Measurements from ENCODE around the gene CHMP5.

CHMP5 gene

DNA sequence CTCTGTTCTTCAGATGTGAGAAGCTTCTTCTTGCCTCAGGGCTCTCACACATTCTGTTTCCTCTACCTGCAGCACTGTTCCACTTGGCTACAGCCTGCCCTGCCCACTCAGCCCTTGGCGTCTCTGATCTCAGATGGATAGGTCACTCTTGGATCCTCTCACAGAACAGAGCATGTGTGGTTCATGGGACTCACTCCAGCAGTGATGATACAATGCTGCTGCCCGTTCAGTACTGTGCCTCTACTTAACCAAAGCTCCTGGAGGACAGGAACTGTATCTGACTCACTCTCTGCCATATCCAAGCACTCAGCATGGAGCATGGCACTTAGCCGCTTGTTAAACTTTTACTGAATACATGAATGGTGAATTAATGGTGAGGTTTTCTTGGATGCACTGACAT, 28.3 kb upstream of the CHMP5 start:
- Mint-ChIP-seq H3K9me3 (no peaks in the 10 kb centered on the region), H3K27ac (no peak overlapping the region), H3K27me3 (ENCODE audit: low read depth) (peaks cover 34% of the 10 kb centered on the region), H3K4me1 (peaks cover 7% of the 10 kb centered on the region), H3K4me3 (no peak overlapping the region), H3K36me3 (ENCODE audit: low read depth) (no peaks in the 10 kb centered on the region)
- TF ChIP-seq CTCF (IDR thresholded peaks at IDR 0.05; ENCODE audit: unreplicated experiment in 3 of 3) = no peak

GRCh38 chr9:33239921-33240320, 24.9 kb upstream of the CHMP5 start, which contains the start of gene SPINK4:
Gene SPINK4, plus strand, starts transcription at chr9:33240167. Its CDS starts 42 bp downstream, at chr9:33240209.
- H3K27ac Mint-ChIP-seq = peak within 1 kb of the TSS in 2 of 3 experiments; percentile 22 to 26
- TF ChIP-seq CTCF (IDR thresholded peaks at IDR 0.05; ENCODE audit: unreplicated experiment in 3 of 3) = no peak
- peaks cover 7% of the 10 kb centered on the region for H3K4me1 Mint-ChIP-seq
- no peaks in the 10 kb centered on the region for H3K9me3 Mint-ChIP-seq
- peaks cover 17% of the 10 kb centered on the region for H3K27me3 Mint-ChIP-seq (ENCODE audit: low read depth)
- no peaks in the 10 kb centered on the region for H3K36me3 Mint-ChIP-seq (ENCODE audit: low read depth)
- peak within 1 kb of the TSS in 1 of 3 experiments; percentile 34 for H3K4me3 Mint-ChIP-seq

DNA sequence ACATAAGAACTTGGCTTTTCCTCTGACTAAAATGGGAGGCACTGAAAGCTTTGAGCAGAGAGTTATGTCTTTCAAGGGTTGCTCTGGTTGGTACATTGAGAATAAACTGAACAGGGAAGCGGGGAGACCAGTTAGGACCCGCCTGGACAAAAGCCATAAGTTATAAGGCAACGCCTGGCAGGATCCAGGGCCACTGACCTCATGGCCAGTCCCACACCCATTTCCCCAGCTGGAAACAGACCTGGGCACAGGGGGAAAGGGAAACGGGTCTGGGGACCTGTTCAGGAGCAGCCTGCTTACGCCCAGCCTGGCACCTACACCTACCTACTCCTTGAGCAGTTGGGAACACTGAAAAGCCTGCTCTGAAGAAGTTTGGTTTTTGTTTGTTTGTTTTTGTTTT, 23.6 kb upstream of the CHMP5 start:
- Mint-ChIP-seq H3K36me3 (ENCODE audit: low read depth) (no peaks in the 10 kb centered on the region), H3K4me3 (no peak overlapping the region), H3K27me3 (ENCODE audit: low read depth) (peaks cover 13% of the 10 kb centered on the region), H3K4me1 (peaks cover 7% of the 10 kb centered on the region), H3K27ac (no peak overlapping the region), H3K9me3 (no peaks in the 10 kb centered on the region)
- no peak for TF ChIP-seq CTCF (IDR thresholded peaks at IDR 0.05; ENCODE audit: unreplicated experiment in 3 of 3)

DNA sequence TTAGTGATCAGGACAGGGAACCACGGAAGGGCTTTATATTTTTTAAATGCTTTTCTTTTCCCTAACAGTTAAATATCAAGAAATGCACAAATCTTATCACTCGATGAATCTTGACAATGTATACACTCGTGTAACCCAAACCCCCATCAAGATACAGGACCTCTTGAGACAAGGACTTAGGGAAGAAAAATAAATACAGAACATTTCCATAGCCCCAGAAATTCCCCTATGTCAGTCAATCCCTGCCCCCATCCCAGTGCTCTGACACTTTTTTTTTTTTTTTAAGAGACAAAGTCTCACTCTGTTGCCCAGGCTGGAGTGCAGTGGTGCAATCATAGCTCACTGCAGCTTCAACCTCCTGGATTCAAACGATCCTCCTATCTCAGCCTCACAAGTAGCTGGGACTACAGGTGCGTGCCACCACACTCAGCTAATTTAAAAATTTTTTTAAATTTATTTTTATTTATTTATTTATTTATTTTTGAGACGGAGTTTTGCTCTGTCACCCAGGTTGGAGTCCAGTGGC, 22.2 kb upstream of the CHMP5 start:
- Mint-ChIP-seq H3K27ac (no peak overlapping the region), H3K36me3 (ENCODE audit: low read depth) (peaks cover 5% of the 10 kb centered on the region), H3K4me3 (no peak overlapping the region), H3K27me3 (ENCODE audit: low read depth) (peaks cover 4% of the 10 kb centered on the region), H3K4me1 (peaks cover 7% of the 10 kb centered on the region), H3K9me3 (no peaks in the 10 kb centered on the region)
- no peak for TF ChIP-seq CTCF (IDR thresholded peaks at IDR 0.05; ENCODE audit: unreplicated experiment in 3 of 3)

DNA sequence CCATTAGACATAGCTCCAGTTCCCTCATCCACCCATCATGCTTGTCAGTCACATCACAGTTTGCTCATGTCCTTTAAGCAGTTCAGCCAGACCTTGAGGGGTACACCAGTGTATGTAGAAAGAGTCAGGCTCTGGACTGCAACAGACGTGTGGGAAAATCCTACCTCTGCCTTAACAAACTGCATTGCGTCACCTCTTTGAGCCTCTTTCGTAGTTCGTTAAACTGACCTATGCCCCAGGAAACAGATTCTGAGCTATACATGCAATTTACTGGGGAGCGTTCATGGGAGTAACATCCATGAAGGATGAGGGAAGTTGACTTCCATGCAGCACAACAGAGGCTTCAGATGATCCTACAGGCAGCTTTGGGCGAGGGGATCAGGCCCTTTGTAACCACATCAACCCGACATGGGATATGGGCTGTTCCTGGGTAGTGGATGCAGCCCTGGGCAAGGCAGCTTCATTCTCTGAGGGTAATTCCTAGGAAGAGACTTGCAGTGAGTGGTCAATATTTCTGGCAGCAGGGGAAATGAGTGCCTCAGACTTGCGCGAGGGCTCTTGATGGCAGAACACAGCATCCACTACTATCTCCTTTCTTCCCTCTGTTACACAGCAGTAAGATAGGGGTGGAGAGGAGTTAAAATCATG, 20.6 kb upstream of the CHMP5 start:
- TF ChIP-seq CTCF (IDR thresholded peaks at IDR 0.05; ENCODE audit: unreplicated experiment in 3 of 3) = no peak
- Mint-ChIP-seq H3K36me3 (ENCODE audit: low read depth) (peaks cover 9% of the 10 kb centered on the region), H3K4me1 (peaks cover 7% of the 10 kb centered on the region), H3K9me3 (no peaks in the 10 kb centered on the region), H3K27ac (no peak overlapping the region), H3K27me3 (ENCODE audit: low read depth) (peaks cover 4% of the 10 kb centered on the region), H3K4me3 (no peak overlapping the region)

DNA sequence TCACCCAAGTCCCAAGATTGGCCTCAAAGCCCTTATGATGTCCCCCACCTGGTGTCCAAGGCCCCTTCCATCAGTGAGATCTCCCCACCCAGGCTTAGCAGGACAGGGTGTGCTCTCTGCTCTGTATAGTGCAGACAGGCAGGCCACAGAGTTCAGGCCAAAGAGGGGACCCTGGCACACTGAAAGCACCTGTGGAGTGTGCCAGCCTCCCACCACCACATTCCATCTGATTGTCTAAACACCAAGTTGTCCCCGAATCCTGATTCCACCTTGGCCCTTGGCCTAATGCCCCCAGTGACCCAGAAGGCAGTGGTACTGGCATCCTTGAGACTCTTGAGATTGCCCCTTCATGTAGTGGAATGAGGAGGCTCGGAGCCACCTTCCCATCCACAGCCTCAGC, 19.5 kb upstream of the CHMP5 start:
- no peak for TF ChIP-seq CTCF (IDR thresholded peaks at IDR 0.05; ENCODE audit: unreplicated experiment in 3 of 3)
- Mint-ChIP-seq H3K4me3 (no peak overlapping the region), H3K4me1 (no peaks in the 10 kb centered on the region), H3K9me3 (no peaks in the 10 kb centered on the region), H3K27me3 (ENCODE audit: low read depth) (peaks cover 4% of the 10 kb centered on the region), H3K27ac (no peak overlapping the region), H3K36me3 (ENCODE audit: low read depth) (peaks cover 9% of the 10 kb centered on the region)
